GM19467 (cell line): ENCODE results near the gene NEK10.
A peak's percentile ranks its signal among the peaks of the same experiment; 100 is the strongest.

ENCODE experiments used
- ATAC-seq: cut with Tn5 transposase; IDR thresholded peaks from one replicate; pipeline ENCODE4 v1.9.1; 2021; ENCODE audit warnings: mild to moderate bottlenecking, moderate library complexity; ENCODE audit not compliant: unreplicated experiment

NEK10 gene

DNA sequence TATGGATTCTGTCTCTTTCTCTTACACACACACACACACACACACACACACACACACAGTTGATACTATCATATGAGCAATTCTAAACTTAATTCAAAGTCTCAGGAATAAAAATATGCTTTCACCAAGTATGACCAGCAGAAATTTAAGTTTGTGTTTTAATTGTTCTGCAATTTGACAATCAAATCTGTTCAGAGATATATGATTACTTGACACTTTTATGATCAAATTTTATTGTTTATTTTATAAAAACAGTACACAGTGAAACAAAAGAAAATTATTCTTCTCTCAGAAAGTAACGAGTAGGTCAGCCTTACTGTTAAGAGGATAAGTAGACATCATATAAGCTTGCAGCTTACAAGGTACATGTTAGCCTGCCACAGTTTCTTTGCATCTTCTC lies 114.3 kb downstream of the NEK10 start:
- no peak for ATAC-seq

DNA sequence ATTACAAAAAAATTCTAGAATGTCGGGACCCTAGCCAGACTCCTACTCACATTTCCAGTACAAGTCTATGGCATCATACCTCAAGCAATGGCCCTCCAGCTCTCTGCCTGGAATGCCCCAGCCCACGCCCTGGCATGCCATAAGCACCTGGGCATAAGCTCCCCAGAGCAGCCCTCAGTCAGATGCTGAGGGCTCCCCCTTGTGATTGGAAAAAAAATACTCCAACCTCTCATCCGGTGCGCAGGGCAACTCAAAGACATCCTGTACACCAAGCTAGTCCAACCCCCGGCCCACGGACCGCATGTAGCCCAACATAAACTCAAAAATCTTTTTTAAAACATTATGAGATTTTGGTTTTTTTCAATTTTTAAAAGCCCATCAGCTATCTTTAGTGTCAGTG lies 115.4 kb downstream of the NEK10 start:
- ATAC-seq = peak; percentile 85

DNA sequence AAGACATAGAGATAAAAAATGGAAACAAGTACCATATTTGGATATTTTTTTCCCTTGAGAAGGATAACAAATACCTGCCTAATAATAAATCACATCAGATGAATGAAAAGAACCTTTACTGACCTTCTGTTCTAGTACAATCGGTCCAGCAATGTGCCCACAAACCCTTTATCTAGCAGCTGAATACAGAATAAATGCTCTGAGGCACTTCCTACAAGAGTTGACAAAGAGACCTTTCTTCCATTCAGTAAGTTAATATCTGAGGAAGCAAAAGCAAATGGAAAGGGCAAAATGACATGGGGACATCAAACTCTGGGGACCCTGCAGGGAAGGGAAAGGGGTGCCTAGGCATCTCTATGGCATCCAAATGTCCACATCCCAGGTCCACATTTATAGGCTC lies 115.8 kb downstream of the NEK10 start:
- no peak for ATAC-seq

DNA sequence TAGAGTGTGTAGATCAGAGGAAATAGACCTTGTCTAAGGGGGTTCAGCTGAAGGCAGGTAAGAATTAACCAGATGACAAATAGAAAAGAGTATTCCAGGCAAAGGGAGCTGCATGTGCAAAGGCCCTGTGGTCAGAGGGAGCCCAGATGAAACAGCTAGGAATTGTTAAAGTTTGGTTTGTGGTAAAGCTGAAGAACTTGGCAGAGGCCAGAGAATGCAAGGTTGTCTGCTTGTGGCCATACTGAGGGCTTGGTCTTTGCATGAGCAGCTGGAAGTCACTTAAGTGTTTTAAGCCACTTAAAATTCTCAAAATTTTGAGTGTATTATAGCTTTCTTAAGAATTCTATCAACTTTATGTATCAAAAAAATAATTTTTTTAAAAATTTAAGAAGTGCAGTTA lies 116.5 kb downstream of the NEK10 start:
- no peak for ATAC-seq

DNA sequence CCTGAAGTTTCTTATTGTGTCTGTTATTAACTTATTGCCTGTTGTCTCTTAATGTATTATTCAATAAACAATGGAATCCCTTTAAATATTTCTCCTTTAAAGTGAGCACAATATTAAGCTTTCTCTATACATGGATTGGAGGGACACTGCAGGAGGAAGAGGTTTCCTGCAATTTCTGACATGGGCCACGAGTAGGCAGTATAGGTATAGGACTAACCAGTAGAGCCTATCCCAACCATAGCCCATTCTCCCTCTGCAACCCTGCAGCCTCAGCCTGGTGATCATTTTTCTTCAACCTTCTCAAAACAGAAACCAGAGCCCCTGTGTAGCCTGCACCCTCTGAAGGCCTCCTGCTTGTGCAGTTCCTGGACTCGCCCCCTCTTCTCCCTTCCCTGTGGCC lies 124.8 kb downstream of the NEK10 start:
- ATAC-seq = no peak

DNA sequence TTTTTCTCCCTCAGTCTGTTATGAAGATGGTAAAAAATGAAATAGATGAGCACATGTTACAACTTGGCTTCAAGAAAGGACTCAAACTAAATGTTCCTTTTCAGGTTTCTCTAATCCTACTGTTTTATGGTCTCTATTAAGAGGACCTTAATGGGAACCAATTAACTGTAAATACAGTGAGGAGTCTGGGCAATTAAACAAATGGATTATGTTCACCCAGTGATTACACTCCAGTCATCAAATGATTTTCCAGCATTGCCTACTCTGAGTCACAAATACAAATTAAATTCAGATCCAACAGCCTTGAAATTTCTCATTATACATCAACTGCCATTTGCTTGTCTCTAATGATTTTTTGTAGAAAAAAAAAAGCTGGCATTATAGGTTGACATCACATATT lies 129.2 kb downstream of the NEK10 start:
- no peak for ATAC-seq

DNA sequence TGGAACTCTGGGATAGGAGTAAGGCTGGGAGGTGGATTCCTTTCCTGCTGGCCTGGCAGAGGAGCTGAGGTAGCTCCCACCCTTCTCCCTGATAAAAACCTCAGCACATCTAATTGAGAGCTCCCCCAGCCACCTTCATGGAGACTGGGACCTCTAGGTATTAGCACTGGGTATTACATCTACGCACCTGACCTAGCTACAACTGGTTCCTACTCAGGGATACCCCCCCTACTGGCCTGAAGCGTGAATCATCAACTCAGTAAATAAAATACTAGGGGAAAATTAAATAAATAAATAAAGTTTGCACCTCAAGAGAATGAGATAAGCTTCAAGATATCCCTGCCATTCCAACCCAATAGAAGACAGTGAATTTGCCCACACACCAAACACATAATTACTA lies 140.4 kb downstream of the NEK10 start:
- no peak for ATAC-seq

DNA sequence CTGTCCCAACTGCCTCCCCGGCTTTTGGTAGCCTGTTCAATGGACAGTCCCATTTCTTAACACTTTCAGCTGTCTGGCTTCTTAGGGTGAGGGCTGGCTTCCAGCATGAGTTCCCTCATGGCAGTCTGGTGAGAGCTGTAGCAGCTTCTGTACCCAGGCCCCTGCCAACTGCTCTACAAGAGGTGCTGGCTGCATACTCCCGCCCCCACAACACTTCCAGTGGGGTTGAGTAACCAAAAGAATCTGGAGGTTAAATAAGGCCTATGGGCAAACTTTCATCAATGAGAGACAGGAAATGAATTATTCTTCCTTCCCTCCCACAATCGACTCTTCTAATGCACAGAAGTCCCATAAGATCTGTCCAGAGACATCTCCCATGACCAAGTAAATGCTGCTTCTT lies 145.0 kb downstream of the NEK10 start:
- ATAC-seq = no peak

DNA sequence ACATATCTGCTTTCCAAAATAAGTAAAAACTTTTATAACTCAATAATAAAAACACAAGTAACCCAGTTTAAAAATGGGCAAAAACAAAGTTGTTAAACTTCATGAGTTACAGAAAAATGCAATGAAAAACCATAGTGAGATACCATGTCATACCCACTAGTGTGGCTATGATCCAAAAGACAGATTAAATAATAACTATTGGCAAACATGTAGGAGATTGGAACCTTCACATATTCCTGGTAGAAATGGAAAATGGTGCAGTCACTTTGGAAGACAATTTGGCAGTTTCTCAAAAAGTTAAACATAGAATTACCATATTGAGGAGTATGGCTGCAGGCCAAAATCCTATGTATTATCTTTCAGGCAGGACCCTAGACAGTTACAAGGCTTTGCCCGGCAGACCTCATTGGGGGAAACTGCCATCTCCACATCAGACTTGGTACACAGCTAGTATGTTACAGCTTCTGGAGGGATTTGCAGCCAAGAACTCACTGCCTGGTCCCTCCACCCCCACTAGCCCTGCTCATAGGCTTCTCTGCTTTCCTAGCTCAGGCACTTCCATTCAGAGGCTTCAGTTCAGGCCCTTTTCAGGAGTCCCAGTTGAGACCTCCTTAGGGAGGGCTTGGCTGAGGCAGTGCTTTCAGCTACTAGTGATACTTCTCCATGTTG lies 147.8 kb downstream of the NEK10 start:
- ATAC-seq = no peak

DNA sequence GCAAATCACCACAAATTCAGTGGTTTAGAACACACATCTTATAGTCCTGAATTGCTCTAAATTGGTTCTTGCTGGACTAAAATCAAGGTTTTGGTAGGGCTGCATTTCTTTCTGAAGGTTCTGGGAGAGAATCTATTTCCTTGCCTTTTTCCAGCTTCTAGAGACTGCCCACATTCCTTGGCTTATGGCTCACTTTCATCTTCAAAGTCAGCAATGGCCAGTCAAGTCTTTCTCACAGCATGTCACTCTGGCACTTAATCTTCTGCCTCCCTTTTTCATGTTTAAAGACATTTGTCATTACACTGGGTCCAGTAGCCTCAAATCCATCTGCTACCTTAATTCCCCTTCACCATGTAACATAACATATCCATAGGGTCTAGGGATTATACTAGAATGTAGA lies 149.0 kb downstream of the NEK10 start:
- ATAC-seq = no peak

DNA sequence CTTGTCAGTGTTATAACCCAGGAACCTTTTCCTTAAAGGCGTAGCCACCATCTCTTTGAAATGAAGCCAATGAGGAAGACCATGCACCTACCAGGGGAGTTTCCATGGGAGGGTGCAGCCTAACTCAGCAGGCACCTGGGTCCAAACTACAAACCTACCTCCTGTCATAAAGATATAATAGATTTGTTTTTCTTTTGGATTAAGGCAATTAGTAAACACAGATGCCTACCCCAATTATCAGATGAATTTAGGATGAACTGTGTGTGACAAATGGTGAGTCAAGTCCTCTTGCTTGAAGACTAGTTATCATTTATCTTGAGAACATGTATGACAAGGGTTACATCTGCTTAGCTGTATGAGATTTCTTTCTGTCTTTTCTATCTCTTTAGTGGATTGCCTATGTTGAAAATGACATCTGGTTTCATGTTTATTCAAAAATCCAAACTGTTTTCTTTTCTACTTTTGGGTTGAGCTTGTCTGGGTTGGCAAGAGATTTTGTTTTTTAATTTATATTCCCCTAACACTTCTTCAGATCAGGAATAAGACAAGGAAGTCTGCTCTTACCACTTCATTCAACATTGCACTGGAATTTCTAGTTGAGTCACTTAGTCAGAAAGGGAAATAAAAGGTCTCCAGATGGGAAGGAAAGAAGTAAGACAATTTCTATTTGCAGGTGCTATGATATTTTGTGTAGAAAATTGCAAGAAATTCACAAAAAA lies 149.9 kb downstream of the NEK10 start:
- ATAC-seq = no peak

DNA sequence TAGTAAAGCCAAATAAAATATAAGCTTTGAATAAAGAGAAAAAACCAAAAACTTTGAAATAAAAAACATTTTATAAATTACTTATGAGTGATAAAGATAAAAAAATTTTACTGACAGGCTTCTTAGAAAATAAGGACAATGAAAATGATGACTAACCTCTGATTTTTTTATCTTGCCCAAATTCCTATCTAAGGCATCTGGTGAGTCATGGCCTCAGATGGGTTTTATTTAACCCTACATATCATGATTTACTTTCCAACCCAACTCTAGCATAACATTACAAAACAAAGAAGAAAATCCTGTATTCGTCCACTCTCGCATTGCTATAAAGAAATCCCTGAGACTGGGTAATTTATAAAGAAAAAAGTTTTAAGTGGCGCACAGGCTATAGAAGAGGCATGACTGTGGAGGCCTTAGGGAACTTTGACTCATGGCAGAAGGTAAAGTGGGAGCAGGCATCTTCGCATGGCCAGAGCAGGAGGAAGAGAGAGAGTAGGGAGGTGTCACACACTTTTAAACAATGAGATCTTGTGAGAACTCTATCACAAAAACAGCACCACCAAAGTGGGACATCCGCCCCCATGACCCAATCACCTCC lies 152.1 kb downstream of the NEK10 start:
- no peak for ATAC-seq

DNA sequence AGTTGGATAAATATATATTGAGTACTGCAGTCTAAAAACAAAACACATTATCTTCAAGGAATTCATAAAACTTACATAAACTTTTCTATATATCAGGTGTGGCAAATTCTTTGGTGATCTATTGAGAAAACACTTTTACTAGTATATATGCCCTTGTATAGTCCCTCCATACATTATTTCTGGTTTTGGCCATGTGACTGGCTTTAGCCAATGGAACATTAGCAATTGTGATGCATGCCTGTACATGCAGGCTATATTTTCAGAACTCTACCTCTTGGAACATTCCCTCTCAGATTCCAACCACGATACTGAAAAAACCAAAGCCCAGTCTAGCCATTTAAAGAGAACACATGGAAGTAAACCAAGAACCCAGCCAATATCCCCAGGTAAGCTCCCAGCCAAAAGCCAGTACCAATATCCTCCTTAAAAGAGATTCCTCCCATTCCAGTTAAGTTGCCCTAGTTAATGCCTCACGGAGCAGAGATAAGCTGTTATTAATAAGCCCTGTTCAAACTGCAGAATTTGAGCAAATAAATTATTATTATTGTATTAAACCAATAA lies 152.8 kb downstream of the NEK10 start:
- ATAC-seq = no peak

DNA sequence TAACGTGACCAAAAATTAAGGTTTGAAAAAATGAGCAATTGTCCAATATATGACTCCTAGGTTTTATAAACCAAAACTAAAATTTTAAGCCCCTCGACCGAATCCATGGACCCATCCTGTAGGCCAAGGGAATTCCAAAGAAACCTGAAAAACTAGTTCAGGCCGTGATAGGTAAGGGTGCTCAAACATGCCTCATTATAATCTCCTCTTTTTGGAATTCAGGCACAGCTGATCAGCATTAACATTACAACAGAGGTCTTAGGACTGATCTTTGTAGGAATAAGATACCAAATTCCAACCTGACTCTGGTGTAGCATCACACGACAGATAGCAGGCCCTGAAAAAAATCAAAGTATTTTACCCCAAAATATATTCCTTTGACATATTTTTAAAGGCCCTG lies 155.7 kb downstream of the NEK10 start:
- no peak for ATAC-seq

DNA sequence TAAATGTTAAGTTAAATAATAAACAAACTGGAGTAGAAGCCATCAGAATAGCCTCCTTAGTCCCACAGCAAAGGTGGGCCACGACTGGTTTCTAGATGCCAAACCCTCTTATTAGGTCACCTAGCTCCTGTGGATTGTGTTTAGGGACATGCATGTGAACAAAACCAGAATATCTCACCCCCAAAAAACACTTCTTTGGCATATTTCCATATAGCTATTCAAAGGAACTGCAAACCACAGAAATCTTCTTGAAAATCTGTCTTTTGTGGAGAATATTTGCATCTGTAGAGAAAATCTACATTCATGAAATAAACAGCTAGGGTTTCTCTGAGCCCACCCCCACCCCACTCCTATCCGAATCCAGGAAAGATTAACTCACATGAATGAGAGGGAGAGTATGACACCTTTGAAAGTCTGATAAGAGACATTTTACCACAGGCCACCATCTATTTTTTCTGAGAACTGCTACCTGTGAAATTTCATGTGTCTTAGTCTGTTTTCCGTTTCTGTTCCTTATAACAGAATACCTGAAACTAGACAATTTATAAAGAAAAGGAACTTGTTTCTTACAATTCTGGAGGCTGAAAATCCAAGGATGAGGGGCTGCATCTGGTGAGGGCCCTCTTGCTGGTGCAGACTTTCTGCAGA lies 159.4 kb downstream of the NEK10 start:
- no peak for ATAC-seq

DNA sequence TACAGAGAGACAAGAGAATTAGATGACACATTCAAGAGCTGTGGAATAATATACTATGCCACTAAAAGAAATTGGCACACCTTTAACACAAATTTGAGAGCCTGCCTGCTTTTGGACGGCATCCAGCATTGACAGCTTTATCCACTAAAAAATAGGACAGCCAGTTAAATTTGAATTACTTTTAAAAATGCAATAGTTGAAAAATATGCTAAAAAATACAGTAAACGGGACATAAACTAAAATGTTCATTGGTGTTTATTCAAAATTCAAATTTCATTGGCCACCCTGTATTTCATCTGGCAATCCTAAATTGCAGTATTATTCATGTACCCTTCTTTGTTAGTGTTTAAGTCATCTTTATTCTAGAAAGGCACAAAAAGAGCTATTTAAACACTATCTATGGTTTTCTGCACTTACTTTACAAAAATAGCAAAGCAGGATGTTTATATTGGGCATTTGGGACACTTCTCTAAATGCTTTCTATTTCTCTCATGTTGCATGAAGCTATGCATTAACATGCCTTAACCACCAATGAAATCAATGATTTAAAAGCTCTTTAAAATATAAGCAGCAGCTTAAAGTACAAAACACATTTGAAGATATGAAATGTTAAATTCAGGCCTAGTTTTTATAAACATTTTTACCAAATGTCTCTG lies 160.1 kb downstream of the NEK10 start:
- ATAC-seq = no peak

DNA sequence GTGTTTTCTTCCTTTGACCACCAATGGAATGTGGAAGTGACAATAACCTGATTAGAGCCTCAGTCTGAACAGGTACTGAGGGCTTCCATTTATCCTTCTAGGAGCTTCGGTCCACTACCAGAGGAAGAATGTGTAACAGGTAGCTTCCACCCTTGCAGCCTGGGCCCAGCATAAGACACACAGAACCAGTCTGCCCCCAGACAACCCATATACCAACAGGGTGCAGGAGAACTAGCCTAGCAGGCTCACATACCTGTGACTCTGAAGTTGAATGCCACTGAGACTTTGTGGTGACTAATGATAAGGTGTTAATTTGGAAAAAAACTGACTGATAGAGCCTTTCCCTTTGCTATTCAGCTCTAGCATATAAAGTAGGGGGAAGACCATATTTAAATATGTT lies 166.2 kb downstream of the NEK10 start:
- no peak for ATAC-seq

DNA sequence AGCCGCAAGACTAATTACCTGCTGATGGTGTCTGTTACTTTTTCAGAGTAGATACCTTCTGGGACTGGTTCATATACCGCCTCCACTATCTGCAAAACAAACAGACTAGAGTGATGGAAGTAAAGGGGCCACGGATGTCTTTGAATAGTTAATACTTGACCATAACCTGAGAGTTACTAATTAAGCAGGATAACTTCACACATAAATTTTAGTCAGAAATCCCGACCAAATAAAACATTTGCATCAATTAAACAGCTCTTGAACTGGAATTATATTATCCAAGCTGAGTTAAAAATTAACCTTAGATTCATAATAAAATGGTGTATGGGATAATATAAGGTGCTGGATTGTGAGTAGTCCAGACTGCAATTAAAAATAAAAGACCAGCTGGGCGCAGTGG lies 167.7 kb downstream of the NEK10 start:
- no peak for ATAC-seq

DNA sequence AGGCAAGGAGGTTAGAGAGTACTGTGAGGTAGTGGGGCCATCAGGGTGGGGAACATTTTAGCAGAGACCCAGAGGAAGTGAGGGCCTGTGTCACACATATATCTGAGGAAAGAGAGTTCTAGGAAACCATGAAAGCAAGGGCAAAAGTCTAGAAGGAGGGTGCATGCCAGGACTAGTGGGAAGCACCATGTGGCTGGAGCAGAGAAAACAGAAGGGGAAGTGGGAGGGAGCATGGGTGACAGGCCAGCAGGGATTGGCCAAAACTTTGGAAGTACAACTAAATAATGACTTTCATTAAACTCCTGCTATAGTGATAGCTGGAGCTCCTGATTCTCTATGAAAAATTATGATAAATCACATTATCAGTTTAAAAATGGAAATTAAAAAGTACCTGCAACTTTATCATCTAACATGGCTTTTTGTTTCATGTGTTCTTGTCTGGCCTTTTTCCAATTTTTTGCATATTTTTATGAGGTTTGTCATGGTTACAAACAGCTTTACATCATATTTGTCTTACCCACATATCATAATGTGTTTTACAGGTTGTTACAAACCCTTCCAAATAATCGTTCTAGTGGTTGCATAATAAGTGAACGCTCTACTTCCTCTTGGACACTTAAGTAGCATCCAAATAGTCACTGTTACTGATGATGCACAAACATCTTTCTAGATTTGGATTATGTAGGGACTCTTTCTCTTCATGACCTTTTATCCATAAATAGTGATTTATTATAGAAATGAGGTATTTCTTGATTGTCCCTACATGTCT lies 168.3 kb downstream of the NEK10 start:
- ATAC-seq = no peak

DNA sequence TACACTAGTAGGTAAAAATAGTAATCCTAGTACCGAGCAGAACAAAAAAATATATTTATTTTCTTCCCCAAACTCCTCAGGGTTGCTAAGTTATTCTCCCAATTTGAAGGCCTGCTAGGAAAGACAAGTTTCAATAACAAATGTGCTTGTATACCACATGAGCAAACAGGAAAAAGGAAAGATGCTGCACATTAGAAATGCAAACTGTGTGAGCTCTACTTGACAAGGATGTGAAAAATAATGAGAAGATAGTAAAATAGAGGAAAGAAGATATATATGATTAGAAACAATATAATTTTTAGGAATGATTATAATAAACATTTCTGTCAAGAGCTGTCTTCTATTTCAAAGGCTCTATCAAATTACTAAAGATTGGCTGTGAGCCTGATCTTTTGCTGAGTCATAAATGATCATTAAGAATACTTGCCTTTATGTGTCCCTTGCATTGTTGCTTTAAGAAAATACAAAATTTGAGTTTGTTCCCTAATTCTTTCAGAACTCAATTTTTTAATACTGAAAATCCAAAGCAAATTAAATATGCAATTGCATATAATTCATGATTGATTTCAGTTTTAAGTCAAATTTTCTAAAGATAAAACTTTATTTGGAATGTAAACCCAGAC lies 174.2 kb downstream of the NEK10 start:
- no peak for ATAC-seq
